ENCODE measurements around the gene SEC24C.
"Not testable (repeated sequence)": the region's sequence is repeated elsewhere in the genome, so short reads cannot be mapped to it uniquely, and the experiment has no call there.

The SEC24C gene

GRCh38 chr10:73768881-73769280 lies 24.7 kb downstream of the SEC24C start:
- in situ Hi-C loops (cut with MboI; ENCODE audit: low sequenced_read_pairs): no loop called here

GRCh38 chr10:73769396-73769795 lies 25.2 kb downstream of the SEC24C start:
- in situ Hi-C loops (cut with MboI; ENCODE audit: low sequenced_read_pairs): no loop called here

- in situ Hi-C loops (cut with MboI; ENCODE audit: low sequenced_read_pairs): no loop called here
Observed at GRCh38 chr10:73771722-73772280, 27.6 kb downstream of the SEC24C start.

GRCh38 chr10:73772281-73773151 lies 28.3 kb downstream of the SEC24C start:
- in situ Hi-C loops (cut with MboI; ENCODE audit: low sequenced_read_pairs): no loop called here

- in situ Hi-C loops (cut with MboI; ENCODE audit: low sequenced_read_pairs): no loop called here
Observed at GRCh38 chr10:73773152-73773879, 29.1 kb downstream of the SEC24C start.

GRCh38 chr10:73774637-73775036 lies 30.5 kb downstream of the SEC24C start:
- in situ Hi-C loops (cut with MboI; ENCODE audit: low sequenced_read_pairs): no loop called here

- in situ Hi-C loops (cut with MboI; ENCODE audit: low sequenced_read_pairs): no loop called here
Observed at GRCh38 chr10:73779018-73779417, 34.8 kb downstream of the SEC24C start.

GRCh38 chr10:73779539-73780197 lies 35.5 kb downstream of the SEC24C start:
- in situ Hi-C loops (cut with MboI; ENCODE audit: low sequenced_read_pairs): no loop called here

GRCh38 chr10:73780301-73780700 lies 36.1 kb downstream of the SEC24C start:
- in situ Hi-C loops (cut with MboI; ENCODE audit: low sequenced_read_pairs): no loop called here

GRCh38 chr10:73780966-73781365 lies 36.8 kb downstream of the SEC24C start:
- in situ Hi-C loops (cut with MboI; ENCODE audit: low sequenced_read_pairs): no loop called here

GRCh38 chr10:73781548-73781878 lies 37.3 kb downstream of the SEC24C start:
- in situ Hi-C loops (cut with MboI; ENCODE audit: low sequenced_read_pairs): no loop called here

- in situ Hi-C loops (cut with MboI; ENCODE audit: low sequenced_read_pairs): no loop called here
Observed at GRCh38 chr10:73781879-73782748, 37.9 kb downstream of the SEC24C start, which contains the start of gene CHCHD1. TSS of gene CHCHD1 (plus strand) at chr10:73782048. CDS start at chr10:73782076, 28 bp downstream.

- in situ Hi-C loops (cut with MboI; ENCODE audit: low sequenced_read_pairs): no loop called here
Observed at GRCh38 chr10:73782749-73783085, 38.5 kb downstream of the SEC24C start.

GRCh38 chr10:73785211-73785720 lies 41.1 kb downstream of the SEC24C start, which contains the start of gene ZSWIM8:
TSS of gene ZSWIM8 (plus strand) at chr10:73785606. CDS start at chr10:73785879, 273 bp downstream.
- in situ Hi-C loops (cut with MboI; ENCODE audit: low sequenced_read_pairs): no loop called here

- in situ Hi-C loops (cut with MboI; ENCODE audit: low sequenced_read_pairs): no loop called here
Observed at GRCh38 chr10:73785721-73786511, 41.7 kb downstream of the SEC24C start.

- in situ Hi-C loops (cut with MboI; ENCODE audit: low sequenced_read_pairs): no loop called here
Observed at GRCh38 chr10:73786512-73786885, 42.3 kb downstream of the SEC24C start.

GRCh38 chr10:73787031-73787800 lies 43.0 kb downstream of the SEC24C start:
- in situ Hi-C loops (cut with MboI; ENCODE audit: low sequenced_read_pairs): not testable (repeated sequence)

GRCh38 chr10:73788864-73789658 lies 44.9 kb downstream of the SEC24C start:
- in situ Hi-C loops (cut with MboI; ENCODE audit: low sequenced_read_pairs): no loop called here
